CD14-positive monocyte (primary cell): ENCODE measurements around the gene PEX11G. TPM values are rescaled to one million over a fixed set of nuclear protein-coding genes. Genes with fewer than 3 reads are reported as not detected.

Experiments
- DNase-seq, 3 donors: peaks; one replicate each; pipeline ENCODE4 v3.0.0-alpha.2; 2011 to 2022
- H2AFZ ChIP-seq: 2 replicates; pipeline ENCODE4 v1.6.0; 2012; ENCODE audit warnings: mild to moderate bottlenecking, low read depth, low read length, inconsistent platforms; ENCODE audit not compliant: insufficient read depth, poor library complexity, severe bottlenecking
- H3K27ac ChIP-seq, 2 donors: 1 replicate in 1 of 2; 2 replicates in 1 of 2; pipeline ENCODE4 v1.5.1; 2012 to 2013; ENCODE audit warnings: low read length in 2 of 2, control low read depth in 1 of 2, inconsistent platforms in 1 of 2, low read depth in 1 of 2, mild to moderate bottlenecking in 1 of 2
- H3K27me3 ChIP-seq, 2 donors: one replicate each; pipeline versions ENCODE4 v1.6.0 to v1.6.1; 2011 to 2013; ENCODE audit warnings: low read length in 2 of 2; ENCODE audit not compliant: control insufficient read depth in 2 of 2, insufficient read depth in 2 of 2
- H3K36me3 ChIP-seq, 2 donors: replicated peaks in 1 of 2; 1 replicate in 1 of 2; 2 replicates in 1 of 2; pipeline versions ENCODE4 v1.5.1 to v1.6.1; 2012 to 2013; ENCODE audit warnings: low read length in 2 of 2, control low read depth in 1 of 2, inconsistent platforms in 1 of 2, mild to moderate bottlenecking in 1 of 2; ENCODE audit not compliant: insufficient read depth in 2 of 2, control insufficient read depth in 1 of 2
- H3K4me1 ChIP-seq, 2 donors: 1 replicate in 1 of 2; 2 replicates in 1 of 2; pipeline versions ENCODE4 v1.5.1 to v1.6.1; 2012 to 2013; ENCODE audit warnings: low read length in 2 of 2, control low read depth in 1 of 2, inconsistent platforms in 1 of 2, mild to moderate bottlenecking in 1 of 2, moderate library complexity in 1 of 2; ENCODE audit not compliant: insufficient read depth in 2 of 2, control insufficient read depth in 1 of 2
- H3K4me2 ChIP-seq: replicated peaks from 2 replicates; pipeline ENCODE3; 2012; ENCODE audit warnings: low read length, moderate library complexity, mild to moderate bottlenecking; ENCODE audit not compliant: poor library complexity, severe bottlenecking; ENCODE audit errors: extremely low read depth
- H3K4me3 ChIP-seq, 3 experiments: fragments of 200-600 bp in 1 of 3; sonication (generic) in 1 of 3; replicated peaks in 1 of 3; 1 replicate in 2 of 3; 2 replicates in 1 of 3; pipeline ENCODE4 v1.5.1; 2011 to 2013; ENCODE audit warnings: low read length in 3 of 3, mild to moderate bottlenecking in 3 of 3, control low read depth in 2 of 3, low read depth in 2 of 3, inconsistent platforms in 1 of 3, moderate library complexity in 1 of 3
- H3K79me2 ChIP-seq: 2 replicates; pipeline ENCODE4 v1.6.0; 2012; ENCODE audit warnings: mild to moderate bottlenecking, control low read depth, inconsistent platforms, low read length, moderate library complexity; ENCODE audit not compliant: insufficient read depth
- H3K9ac ChIP-seq: 2 replicates; pipeline ENCODE4 v1.6.0; 2017; ENCODE audit warnings: low read length, mild to moderate bottlenecking; ENCODE audit not compliant: insufficient read depth, poor library complexity, severe bottlenecking
- H3K9me3 ChIP-seq, 2 donors: replicated peaks in 1 of 2; 1 replicate in 1 of 2; 2 replicates in 1 of 2; pipeline versions ENCODE4 v1.5.1 to v1.6.1; 2012 to 2013; ENCODE audit warnings: low read length in 2 of 2, control low read depth in 1 of 2; ENCODE audit not compliant: control insufficient read depth in 1 of 2, insufficient read depth in 1 of 2
- H4K20me1 ChIP-seq: 2 replicates; pipeline ENCODE4 v1.6.0; 2012; ENCODE audit warnings: mild to moderate bottlenecking, low read length, control low read depth, moderate library complexity; ENCODE audit not compliant: insufficient read depth
- H3K27ac Mint-ChIP-seq, 7 donors: one replicate each; pipeline ENCODE4 v1.8.0; 2020; ENCODE audit warnings: mild to moderate bottlenecking in 7 of 7, mixed read lengths in 7 of 7, moderate library complexity in 6 of 7, inconsistent platforms in 2 of 7
- H3K27me3 Mint-ChIP-seq, 3 donors: one replicate each; pipeline ENCODE4 v1.8.0; 2021 to 2022; ENCODE audit warnings: low read depth in 3 of 3, mild to moderate bottlenecking in 3 of 3, mixed read lengths in 3 of 3, moderate library complexity in 3 of 3, inconsistent platforms in 1 of 3
- H3K36me3 Mint-ChIP-seq, 2 donors: one replicate each; pipeline ENCODE4 v1.8.0; 2020; ENCODE audit warnings: mixed read lengths in 2 of 2, inconsistent platforms in 1 of 2, mild to moderate bottlenecking in 1 of 2
- H3K4me1 Mint-ChIP-seq: one replicate; pipeline ENCODE4 v1.8.0; 2020; ENCODE audit warnings: mild to moderate bottlenecking, mixed read lengths
- H3K4me3 Mint-ChIP-seq, 2 donors: one replicate each; pipeline ENCODE4 v1.8.0; 2020; ENCODE audit warnings: mild to moderate bottlenecking in 2 of 2, mixed read lengths in 2 of 2, moderate library complexity in 1 of 2
- H3K9me3 Mint-ChIP-seq, 7 donors: one replicate each; pipeline ENCODE4 v1.8.0; 2020 to 2022; ENCODE audit warnings: mixed read lengths in 7 of 7, mild to moderate bottlenecking in 6 of 7, moderate library complexity in 6 of 7, inconsistent platforms in 2 of 7
- CTCF ChIP-seq: fragments of 200-600 bp; IDR thresholded peaks from one replicate; pipeline ENCODE4 v1.8.0; 2022; ENCODE audit warnings: antibody characterized with exemption, mild to moderate bottlenecking
- WGBS: methylation state at CpG from one replicate; pipeline ENCODE4 v1.1.5; 2013; ENCODE audit warnings: missing lambda C conversion rate; ENCODE audit not compliant: insufficient coverage; 5-methylcytosine and 5-hydroxymethylcytosine counted together
- intact Hi-C, 2 donors: fragments of 100-400 bp; cut with micrococcal nuclease; formaldehyde crosslinking; loops; one replicate each; pipeline versions ENCODE4 v1.15.0 to v1.15.1; 2023
- polyA plus RNA-seq, 3 donors: library from polyadenylated mRNA; depleted of rRNA in 1 of 3; unstranded in 2 of 3; stranded (reverse) in 1 of 3; fragments of 300-500 nt in 2 of 3; fragments of >200 nt in 1 of 3; fragmentation: Illumina TruSeq in 2 of 3; gene quantifications; 1 replicate in 2 of 3; 2 replicates in 1 of 3; pipeline ENCODE4 v1.2.3, GENCODE V29; 2012 to 2021

PEX11G gene
- polyA plus RNA-seq, 3 donors: 0.77 to 3.0 (median 1.4) TPM

- H3K9me3 Mint-ChIP-seq: peaks cover 0 to 3% (median 0%) of the 10 kb centered on the region in 7 donors
- H3K27ac Mint-ChIP-seq: peak overlapping the region in 2 of 7 donors; percentile 15 to 51
- TF ChIP-seq CTCF: no peak
- Histone ChIP-seq H3K9me3 (no peaks in the 10 kb centered on the region), H3K36me3 (peaks cover 58 to 87% of the 10 kb centered on the region in 2 donors), H3K4me2 (no peak overlapping the region), H3K4me1 (no peaks in the 10 kb centered on the region), H3K27me3 (no peaks in the 10 kb centered on the region), H3K27ac (peak overlapping the region in 1 of 2 donors; percentile 48), H3K4me3 (no peak overlapping the region), H3K9ac (no peak overlapping the region), H2AFZ (no peak overlapping the region), H3K79me2 (peaks cover 54% of the 10 kb centered on the region), H4K20me1 (peaks cover 77% of the 10 kb centered on the region)
- H3K4me1 Mint-ChIP-seq: no peaks in the 10 kb centered on the region
- peaks cover 52 to 88% of the 10 kb centered on the region in 2 donors for H3K36me3 Mint-ChIP-seq
- H3K4me3 Mint-ChIP-seq: no peak overlapping the region
- intact Hi-C loops: no loop called here
- no CpG with 5 or more reads among the region's 5 CpGs for WGBS
- DNase-seq: no peak
- peaks cover 0 to 2% (median 0%) of the 10 kb centered on the region in 3 donors for H3K27me3 Mint-ChIP-seq
These were observed 60.9 kb downstream of the PEX11G start for GRCh38 chr19:7427944-7428343.

GRCh38 chr19:7426986-7427385, 61.8 kb downstream of the PEX11G start:
- Histone ChIP-seq H3K4me2 (no peak overlapping the region), H3K79me2 (peaks cover 45% of the 10 kb centered on the region), H3K4me3 (no peak overlapping the region), H4K20me1 (peaks cover 75% of the 10 kb centered on the region), H3K9me3 (no peaks in the 10 kb centered on the region), H3K4me1 (no peaks in the 10 kb centered on the region), H3K9ac (no peak overlapping the region), H3K36me3 (peaks cover 60 to 87% of the 10 kb centered on the region in 2 donors), H3K27me3 (no peaks in the 10 kb centered on the region), H3K27ac (no peak overlapping the region), H2AFZ (no peak overlapping the region)
- H3K27me3 Mint-ChIP-seq: peaks cover 0 to 2% (median 0%) of the 10 kb centered on the region in 3 donors
- 89% methylated on average over 9 of the region's 9 CpGs for WGBS
- no peak for DNase-seq
- intact Hi-C loops: no loop called here
- H3K36me3 Mint-ChIP-seq: peaks cover 55 to 88% of the 10 kb centered on the region in 2 donors
- no peaks in the 10 kb centered on the region for H3K9me3 Mint-ChIP-seq
- no peaks in the 10 kb centered on the region for H3K4me1 Mint-ChIP-seq
- TF ChIP-seq CTCF: no peak
- H3K27ac Mint-ChIP-seq: peak overlapping the region in 3 of 7 donors; percentile 31 to 51 (median 43)
- no peak overlapping the region for H3K4me3 Mint-ChIP-seq

Other genes starting within 250 kb of the PEX11G start
- gene INSR, start 194.6 kb downstream of the PEX11G start, polyA plus RNA-seq: 10 to 100 TPM in 1 of 3 donors, 1 to 10 TPM in 2; 2.9 to 12.4 (median 3.4) TPM
- 10 to 100 TPM in 1 of 3 donors, under 1 TPM in 2; 0.46 to 18.9 (median 0.87) TPM for gene ARHGEF18, start 140.1 kb downstream of the PEX11G start, polyA plus RNA-seq
- 1 to 10 TPM in 2 of 3 donors, under 1 TPM in 1; 0.41 to 8.6 (median 1.0) TPM for gene ZNF358, start 27.1 kb upstream of the PEX11G start, polyA plus RNA-seq
- 100 to 1,000 TPM in 1 of 3 donors, 10 to 100 TPM in 2; 32.8 to 133 (median 34.3) TPM for gene MCOLN1, start 33.6 kb upstream of the PEX11G start, polyA plus RNA-seq
- 100 to 1,000 TPM in 1 of 3 donors, 10 to 100 TPM in 2; 11.2 to 178 (median 14.4) TPM for gene PNPLA6, start 46.7 kb upstream of the PEX11G start, polyA plus RNA-seq
- under 1 TPM in 1 of 3 donors, not detected in 2; 0.05 TPM for gene CAMSAP3, start 106.8 kb upstream of the PEX11G start, polyA plus RNA-seq
- gene XAB2, start 140.5 kb upstream of the PEX11G start, polyA plus RNA-seq: 10 to 100 TPM in 1 of 3 donors, 1 to 10 TPM in 2; 4.6 to 55.7 (median 8.8) TPM
- 100 to 1,000 TPM in 2 of 3 donors, 10 to 100 TPM in 1; 64.6 to 386 (median 300) TPM for gene PET100, start 140.8 kb upstream of the PEX11G start, polyA plus RNA-seq
- 1 to 10 TPM in 1 of 3 donors, not detected in 2; 1.8 TPM for gene PCP2, start 144.7 kb upstream of the PEX11G start, polyA plus RNA-seq
- 100 to 1,000 TPM; 249 to 846 (median 327) TPM for gene STXBP2, start 148.1 kb upstream of the PEX11G start, polyA plus RNA-seq
- 100 to 1,000 TPM in 1 of 3 donors, 10 to 100 TPM in 2; 42.1 to 119 (median 60.0) TPM for gene RETN, start 180.0 kb upstream of the PEX11G start, polyA plus RNA-seq
- gene MCEMP1, start 188.1 kb upstream of the PEX11G start, polyA plus RNA-seq: 100 to 1,000 TPM in 2 of 3 donors, 10 to 100 TPM in 1; 79.4 to 122 (median 104) TPM
- 100 to 1,000 TPM; 126 to 449 (median 414) TPM for gene TRAPPC5, start 191.8 kb upstream of the PEX11G start, polyA plus RNA-seq
- 1 to 10 TPM; 1.1 to 4.1 (median 2.1) TPM for gene FCER2, start 213.1 kb upstream of the PEX11G start, polyA plus RNA-seq
- 1 to 10 TPM; 4.7 to 7.9 (median 7.1) TPM for gene CLEC4G, start 243.1 kb upstream of the PEX11G start, polyA plus RNA-seq